ENCODE results near the gene MLLT1. TPM values are rescaled to one million over a fixed set of nuclear protein-coding genes. Genes with fewer than 3 reads are reported as not detected.

The MLLT1 gene
- total and polyA plus RNA-seq, 4 donors, result 2.1 to 15.6 (median 7.3) TPM

- TF ChIP-seq REST (IDR thresholded peaks at IDR 0.05) (no peak), TAF1 (conservative IDR thresholded peaks at IDR 0.05) (no peak), CTCF (IDR thresholded peaks at IDR 0.05; ENCODE audit: low read depth, low read length, missing input control) (no peak), HNF4A (conservative IDR thresholded peaks at IDR 0.05) (no peak), SP1 (IDR thresholded peaks at IDR 0.05) (no peak)
- TF ChIP-seq, protein P1, sequence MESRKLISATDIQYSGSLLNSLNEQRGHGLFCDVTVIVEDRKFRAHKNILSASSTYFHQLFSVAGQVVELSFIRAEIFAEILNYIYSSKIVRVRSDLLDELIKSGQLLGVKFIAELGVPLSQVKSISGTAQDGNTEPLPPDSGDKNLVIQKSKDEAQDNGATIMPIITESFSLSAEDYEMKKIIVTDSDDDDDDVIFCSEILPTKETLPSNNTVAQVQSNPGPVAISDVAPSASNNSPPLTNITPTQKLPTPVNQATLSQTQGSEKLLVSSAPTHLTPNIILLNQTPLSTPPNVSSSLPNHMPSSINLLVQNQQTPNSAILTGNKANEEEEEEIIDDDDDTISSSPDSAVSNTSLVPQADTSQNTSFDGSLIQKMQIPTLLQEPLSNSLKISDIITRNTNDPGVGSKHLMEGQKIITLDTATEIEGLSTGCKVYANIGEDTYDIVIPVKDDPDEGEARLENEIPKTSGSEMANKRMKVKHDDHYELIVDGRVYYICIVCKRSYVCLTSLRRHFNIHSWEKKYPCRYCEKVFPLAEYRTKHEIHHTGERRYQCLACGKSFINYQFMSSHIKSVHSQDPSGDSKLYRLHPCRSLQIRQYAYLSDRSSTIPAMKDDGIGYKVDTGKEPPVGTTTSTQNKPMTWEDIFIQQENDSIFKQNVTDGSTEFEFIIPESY (IDR thresholded peaks at IDR 0.05), result no peak
- Histone ChIP-seq H3K27me3 (ENCODE audit: control insufficient read depth in 4 of 4, insufficient read depth in 4 of 4, low read length in 3 of 4) (no peaks in the 10 kb centered on the region), H3K36me3 (ENCODE audit: control insufficient read depth in 4 of 4, insufficient read depth in 3 of 4, low read depth in 1 of 4, low read length in 3 of 4) (no peaks in the 10 kb centered on the region), H3K27ac (ENCODE audit: low read depth in 1 of 2, low read length in 2 of 2) (no peak overlapping the region), H3K4me1 (ENCODE audit: control insufficient read depth in 4 of 4, insufficient read depth in 4 of 4, low read length in 3 of 4) (no peaks in the 10 kb centered on the region), H3K9ac (ENCODE audit: low read depth in 1 of 2, low read length in 2 of 2) (no peak overlapping the region), H3K9me3 (ENCODE audit: control insufficient read depth in 4 of 4, low read length in 3 of 4) (no peaks in the 10 kb centered on the region), H3K4me3 (ENCODE audit: low read depth in 1 of 3, low read length in 3 of 3) (no peak overlapping the region)
- WGBS, result 54% methylated on average over 3 of the region's 3 CpGs
- no peak for DNase-seq (ENCODE audit: low spot score)
Observed at GRCh38 chr19:6322284-6322683, 42.5 kb upstream of the MLLT1 start.

GRCh38 chr19:6319376-6319775 is 39.6 kb upstream of the MLLT1 start:
- H3K9ac ChIP-seq (ENCODE audit: low read depth in 1 of 2, low read length in 2 of 2), result no peak overlapping the region
- DNase-seq (ENCODE audit: low spot score), result no peak
- H3K4me1 ChIP-seq (ENCODE audit: control insufficient read depth in 4 of 4, insufficient read depth in 4 of 4, low read length in 3 of 4), result no peaks in the 10 kb centered on the region
- H3K36me3 ChIP-seq (ENCODE audit: control insufficient read depth in 4 of 4, insufficient read depth in 3 of 4, low read depth in 1 of 4, low read length in 3 of 4), result no peaks in the 10 kb centered on the region
- H3K4me3 ChIP-seq (ENCODE audit: low read depth in 1 of 3, low read length in 3 of 3), result no peak overlapping the region
- H3K27ac ChIP-seq (ENCODE audit: low read depth in 1 of 2, low read length in 2 of 2), result no peak overlapping the region
- H3K27me3 ChIP-seq (ENCODE audit: control insufficient read depth in 4 of 4, insufficient read depth in 4 of 4, low read length in 3 of 4), result no peaks in the 10 kb centered on the region
- TF ChIP-seq EGR1 (IDR thresholded peaks at IDR 0.05; ENCODE audit: low read depth in 2 of 2), result no peak
- no peak for TF ChIP-seq SP1 (IDR thresholded peaks at IDR 0.05)
- TF ChIP-seq FOXA1 (IDR thresholded peaks at IDR 0.05), result no peak
- no peak for TF ChIP-seq REST (IDR thresholded peaks at IDR 0.05)
- TF ChIP-seq, protein P1 (IDR thresholded peaks at IDR 0.05), result no peak
- TF ChIP-seq HNF4A (conservative IDR thresholded peaks at IDR 0.05), result no peak
- no peak for TF ChIP-seq MAX (IDR thresholded peaks at IDR 0.05)
- WGBS, result 32% methylated on average over 4 of the region's 4 CpGs
- no peaks in the 10 kb centered on the region for H3K9me3 ChIP-seq (ENCODE audit: control insufficient read depth in 4 of 4, low read length in 3 of 4)
